EL (cell line): Measurements from ENCODE around the gene ROBO1.
A peak's percentile ranks its signal among the peaks of the same experiment; 100 is the strongest.

Experiments used
- DNase-seq: peaks from one replicate; pipeline ENCODE4 v3.0.0-alpha.2; 2016

The ROBO1 gene

GRCh38 chr3:78860567-78860966, 907.2 kb downstream of the ROBO1 start:
- no peak for DNase-seq

GRCh38 chr3:78858910-78859309, 908.9 kb downstream of the ROBO1 start:
- no peak for DNase-seq

- DNase-seq = no peak
These were observed 909.6 kb downstream of the ROBO1 start for GRCh38 chr3:78858174-78858573.

GRCh38 chr3:78857494-78858111, 910.2 kb downstream of the ROBO1 start:
- DNase-seq = no peak

- DNase-seq = no peak
These were observed 911.6 kb downstream of the ROBO1 start for GRCh38 chr3:78856164-78856563.

- DNase-seq = no peak
These were observed 912.6 kb downstream of the ROBO1 start for GRCh38 chr3:78855190-78855589.

GRCh38 chr3:78848392-78849288, 919.2 kb downstream of the ROBO1 start:
- no peak for DNase-seq

GRCh38 chr3:78847603-78848002, 920.2 kb downstream of the ROBO1 start:
- no peak for DNase-seq

GRCh38 chr3:78847203-78847602, 920.6 kb downstream of the ROBO1 start:
- DNase-seq = no peak

- DNase-seq = peak; percentile 49
These were observed 921.1 kb downstream of the ROBO1 start for GRCh38 chr3:78846718-78847117.

GRCh38 chr3:78845605-78846004, 922.2 kb downstream of the ROBO1 start:
- DNase-seq = no peak

GRCh38 chr3:78844307-78844706, 923.5 kb downstream of the ROBO1 start:
- no peak for DNase-seq

- DNase-seq = peak; percentile 44
These were observed 928.1 kb downstream of the ROBO1 start for GRCh38 chr3:78839693-78840092.

GRCh38 chr3:78838362-78838761, 929.4 kb downstream of the ROBO1 start:
- no peak for DNase-seq

- no peak for DNase-seq
These were observed 932.9 kb downstream of the ROBO1 start for GRCh38 chr3:78834910-78835309.

GRCh38 chr3:78832785-78833204, 935.0 kb downstream of the ROBO1 start:
- DNase-seq = no peak

- DNase-seq = no peak
These were observed 936.3 kb downstream of the ROBO1 start for GRCh38 chr3:78831446-78831972.

GRCh38 chr3:78830470-78830869, 937.3 kb downstream of the ROBO1 start:
- DNase-seq = no peak

GRCh38 chr3:78827618-78828017, 940.2 kb downstream of the ROBO1 start:
- DNase-seq = no peak

- DNase-seq = no peak
These were observed 942.0 kb downstream of the ROBO1 start for GRCh38 chr3:78825858-78826215.

- DNase-seq = no peak
These were observed 942.5 kb downstream of the ROBO1 start for GRCh38 chr3:78825118-78825857.

- DNase-seq = peak; percentile 46
These were observed 943.9 kb downstream of the ROBO1 start for GRCh38 chr3:78823859-78824258.

- no peak for DNase-seq
These were observed 944.4 kb downstream of the ROBO1 start for GRCh38 chr3:78823434-78823833.
